ENCODE measurements around the gene KIAA0930.

GRCh38 chr22:45278125-45278524 is 37.4 kb upstream of the KIAA0930 start:
- TF ChIP-seq EZH2 (IDR thresholded peaks at IDR 0.05; ENCODE audit: low read depth, unreplicated experiment) (no peak), CTCF (conservative IDR thresholded peaks at IDR 0.05; ENCODE audit: low read depth in 2 of 2) (no peak), ZNF114 (CRISPR knock-in tag; IDR thresholded peaks at IDR 0.05) (no peak), REST (IDR thresholded peaks at IDR 0.05; ENCODE audit: unreplicated experiment) (no peak), EZH2phosphoT487 (IDR thresholded peaks at IDR 0.05; ENCODE audit: unreplicated experiment) (no peak)

Measured in GM23338 (cell line).